MV-4-11 (cell line): Measurements from ENCODE around the gene CDK6.
A peak's percentile ranks its signal among the peaks of the same experiment; 100 is the strongest.
"Not testable (repeated sequence)": the region's sequence is repeated elsewhere in the genome, so short reads cannot be mapped to it uniquely, and the experiment has no call there.

ENCODE experiments used
- DNase-seq: peaks from one replicate; lab custom pipeline; 2025; lab: John Stamatoyannopoulos, UW

CDK6 gene

GRCh38 chr7:92623544-92623943, 212.8 kb downstream of the CDK6 start:
- DNase-seq: no peak

DNA sequence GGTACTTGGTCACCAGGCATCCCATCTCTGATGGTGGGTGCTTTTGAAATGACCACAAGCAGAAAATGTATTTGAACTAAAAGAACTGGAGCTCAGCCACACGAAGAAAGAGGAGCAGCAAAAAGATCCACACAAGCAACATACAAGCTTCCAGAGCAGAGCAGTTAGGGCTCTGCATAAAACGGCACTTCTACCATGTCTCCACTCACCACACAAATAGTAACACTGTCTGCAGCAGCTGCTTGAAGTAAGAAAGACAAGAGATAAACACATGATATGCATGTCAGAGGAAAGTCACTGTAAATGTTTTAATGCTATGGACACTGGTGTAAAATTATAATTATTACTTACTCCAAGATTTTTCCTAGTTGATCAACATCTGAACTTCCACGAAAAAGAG, 213.7 kb downstream of the CDK6 start:
- DNase-seq: no peak

DNA sequence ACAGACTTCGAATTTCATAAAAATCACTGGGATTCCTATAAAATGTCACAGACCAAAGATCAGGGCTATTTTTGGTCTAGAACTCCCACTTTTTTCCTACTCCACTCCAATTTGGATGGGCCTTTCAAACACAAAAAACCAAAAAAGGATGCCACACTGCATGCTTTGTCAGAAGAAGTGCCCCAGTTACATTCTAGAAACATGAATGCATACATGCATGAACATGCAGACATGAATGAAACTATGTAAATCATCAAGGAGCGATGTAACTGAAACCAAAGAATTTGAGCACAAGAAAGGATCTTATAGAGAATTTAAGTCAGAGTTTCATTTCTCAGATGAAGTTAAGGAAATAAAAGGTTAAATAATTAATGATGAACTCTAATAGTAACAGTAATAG, 214.3 kb downstream of the CDK6 start:
- DNase-seq: no peak

- no peak for DNase-seq
These were observed 214.8 kb downstream of the CDK6 start for GRCh38 chr7:92621561-92622023.

- peak; percentile 97 for DNase-seq
These were observed 215.3 kb downstream of the CDK6 start for GRCh38 chr7:92621026-92621540.

GRCh38 chr7:92615861-92616260, 220.5 kb downstream of the CDK6 start:
- DNase-seq: no peak

DNA sequence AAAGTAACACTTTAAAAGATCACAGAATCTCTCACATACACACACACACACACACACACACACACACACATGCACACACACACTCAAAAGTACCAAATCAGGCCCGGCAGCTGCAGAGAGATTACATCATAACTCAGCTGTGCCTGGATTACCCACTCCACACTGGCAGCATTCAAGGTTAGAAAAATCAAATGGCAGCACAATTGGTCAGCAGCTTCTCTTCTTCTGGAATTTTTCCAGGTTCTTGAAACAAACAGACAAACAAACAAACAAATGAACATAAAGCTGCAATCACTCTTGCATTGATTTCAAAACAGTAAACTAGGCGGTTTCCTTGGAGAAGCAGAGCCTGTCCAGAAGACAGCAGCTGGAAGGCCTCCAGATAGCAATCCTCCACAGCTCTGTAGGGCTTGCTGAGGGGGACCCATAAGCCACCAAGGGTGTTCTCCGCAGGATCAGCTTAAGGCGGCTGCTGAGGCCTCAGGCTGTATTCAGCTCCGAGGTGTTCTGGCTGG, 221.7 kb downstream of the CDK6 start:
- peak; percentile 54 for DNase-seq

DNA sequence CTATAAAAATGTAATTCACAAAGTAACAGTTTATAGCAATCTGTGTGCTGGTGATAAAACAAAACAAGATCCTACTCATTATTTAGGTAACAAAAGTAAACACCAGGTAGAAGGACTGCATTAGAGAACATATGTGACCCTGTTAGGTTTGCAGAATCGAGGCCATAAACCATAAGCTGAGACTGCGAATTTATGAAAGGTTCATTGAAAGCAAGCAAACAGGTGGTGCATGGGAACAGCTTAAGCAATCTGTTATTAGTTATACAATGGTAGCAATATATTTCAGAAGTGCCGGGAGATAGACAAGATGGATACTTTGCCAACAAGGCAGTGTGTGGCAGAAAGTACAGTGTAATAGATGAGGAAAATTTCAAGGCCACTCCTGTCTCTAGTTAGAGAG, 222.7 kb downstream of the CDK6 start:
- DNase-seq: no peak

DNA sequence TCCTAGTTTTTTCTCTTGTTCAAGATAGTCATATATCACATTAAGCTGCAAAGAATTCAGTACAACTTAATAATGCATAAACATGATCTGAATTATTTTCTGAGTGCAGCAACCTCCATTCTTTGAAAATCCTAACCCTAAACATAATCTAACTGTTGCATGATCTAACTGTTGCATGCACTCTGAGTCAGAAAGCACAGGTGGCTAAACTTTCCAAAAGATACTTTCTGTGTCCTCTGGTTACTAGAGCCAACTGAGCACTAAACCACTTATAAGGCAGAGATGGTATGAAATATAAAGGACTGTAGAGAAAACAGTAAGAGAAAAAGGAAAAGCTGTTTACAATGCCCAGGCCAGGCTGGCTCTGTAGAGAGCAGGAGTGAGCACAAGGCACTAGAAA, 223.2 kb downstream of the CDK6 start:
- DNase-seq: no peak

- no peak for DNase-seq
These were observed 223.9 kb downstream of the CDK6 start for GRCh38 chr7:92612501-92612900.

GRCh38 chr7:92611735-92612134, 224.6 kb downstream of the CDK6 start:
- no peak for DNase-seq

GRCh38 chr7:92609921-92610518, 226.4 kb downstream of the CDK6 start:
- peak; percentile 40 for DNase-seq

GRCh38 chr7:92608380-92609322, 227.7 kb downstream of the CDK6 start:
- no peak for DNase-seq

GRCh38 chr7:92606985-92607384, 229.4 kb downstream of the CDK6 start:
- DNase-seq: no peak

- DNase-seq: not testable (repeated sequence)
These were observed 231.9 kb downstream of the CDK6 start for GRCh38 chr7:92604517-92604916.

DNA sequence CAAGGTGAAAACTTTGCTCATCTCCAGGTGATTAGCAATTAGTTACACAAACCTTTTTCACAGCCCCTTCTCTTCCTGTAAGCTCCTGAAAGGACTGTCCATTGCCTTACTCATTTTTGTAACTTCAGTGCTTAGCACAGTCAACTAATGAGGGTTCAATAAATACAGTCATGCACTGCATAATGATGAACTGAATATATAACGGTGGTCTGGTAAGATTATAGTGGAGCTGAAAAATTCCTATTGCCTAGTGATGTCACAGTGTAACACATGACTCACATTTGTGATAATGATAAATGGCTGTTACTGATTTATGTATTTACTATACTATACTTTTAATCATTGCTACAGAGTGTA, 233.3 kb downstream of the CDK6 start:
- DNase-seq: no peak

- peak; percentile 40 for DNase-seq
These were observed 233.9 kb downstream of the CDK6 start for GRCh38 chr7:92602352-92603088.

GRCh38 chr7:92598310-92598981, 237.9 kb downstream of the CDK6 start:
- no peak for DNase-seq

DNA sequence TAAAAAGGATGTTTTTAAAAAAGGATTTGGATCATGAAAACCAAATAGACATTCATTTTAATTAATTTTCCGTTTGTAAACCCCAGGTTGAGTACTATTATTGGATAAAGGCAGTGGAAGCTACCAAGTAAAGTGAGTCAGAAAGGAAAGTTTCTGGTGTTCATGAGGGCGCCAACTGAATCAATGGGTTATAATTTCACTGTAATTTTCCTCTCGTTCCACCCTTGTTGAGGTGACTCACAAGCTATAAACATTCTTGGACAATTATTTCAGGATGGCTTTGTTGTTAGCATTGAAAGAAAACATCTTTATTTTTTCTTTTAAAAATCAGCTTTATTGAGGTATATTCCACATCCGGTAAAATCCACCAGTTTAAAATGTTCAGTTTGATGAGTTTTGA, 241.1 kb downstream of the CDK6 start:
- DNase-seq: no peak

DNA sequence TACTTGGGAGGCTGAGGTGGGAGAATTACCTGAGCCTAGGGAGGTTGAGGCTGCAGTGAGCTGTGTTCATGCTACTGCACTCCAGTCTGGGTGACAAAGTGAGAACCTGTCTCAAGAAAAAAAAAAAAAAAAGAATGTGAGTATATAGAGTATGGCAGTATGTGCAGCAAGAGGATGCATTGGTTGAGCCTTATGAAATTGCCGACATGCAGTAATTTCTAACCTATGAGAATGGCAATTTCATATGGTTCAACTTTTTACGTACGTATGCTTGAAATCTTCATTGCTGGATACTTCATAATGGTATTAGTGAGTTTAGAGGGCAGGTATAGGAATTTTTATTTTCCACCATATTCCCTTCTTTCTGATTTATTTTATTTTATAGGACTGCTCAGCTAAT, 241.6 kb downstream of the CDK6 start:
- no peak for DNase-seq

- DNase-seq: no peak
These were observed 245.6 kb downstream of the CDK6 start for GRCh38 chr7:92590711-92591310.
